K562 (cell line): ENCODE measurements around the gene ZNF276. TPM values are rescaled to one million over a fixed set of nuclear protein-coding genes. Genes with fewer than 3 reads are reported as not detected.

Experiments used
- CEBPG ChIP-seq, 3 experiments: fragments of 200-800 bp in 1 of 3; sonication (Bioruptor generic) in 1 of 3; sonication (generic) in 1 of 3; formaldehyde crosslinking in 1 of 3; IDR thresholded peaks in 2 of 3; conservative IDR thresholded peaks in 1 of 3; 2 replicates each; pipeline versions ENCODE4 v1.6.1 to v1.8.0; 2016 to 2022; ENCODE audit warnings: missing compliant biosample characterization in 2 of 3, missing genetic modification characterization in 2 of 3, mild to moderate bottlenecking in 1 of 3, missing genetic modification reagents in 1 of 3
- CREM ChIP-seq: IDR thresholded peaks from 2 replicates; pipeline ENCODE4 v1.6.1; 2014; ENCODE audit warnings: antibody characterized with exemption, low read depth
- CXXC5 ChIP-seq: fragments of 250-450 bp; sonication (Bioruptor Pico); IDR thresholded peaks from 2 replicates; pipeline ENCODE4 v1.8.0; 2022; ENCODE audit warnings: inconsistent platforms, mild to moderate bottlenecking, moderate library complexity
- DACH1 ChIP-seq: fragments of 450-650 bp; IDR thresholded peaks from 2 replicates; pipeline ENCODE4 v1.6.1; 2018; ENCODE audit not compliant: partially characterized antibody
- FOS ChIP-seq: IDR thresholded peaks from 3 replicates; pipeline ENCODE4 v1.6.1; 2011; ENCODE audit not compliant: insufficient read length; ENCODE audit errors: extremely low read depth
- HDAC2 ChIP-seq: fragments of 450-650 bp; IDR thresholded peaks from 2 replicates; pipeline ENCODE4 v1.6.1; 2016; ENCODE audit warnings: mild to moderate bottlenecking
- L3MBTL2 ChIP-seq: fragments of 450-650 bp; IDR thresholded peaks from 2 replicates; pipeline ENCODE4 v1.6.1; 2016; ENCODE audit warnings: mild to moderate bottlenecking, moderate library complexity
- NELFE ChIP-seq: IDR thresholded peaks from 2 replicates; pipeline ENCODE4 v1.6.1; 2011; ENCODE audit warnings: mild to moderate bottlenecking; ENCODE audit not compliant: insufficient read depth, insufficient read length
- NEUROD1 ChIP-seq: fragments of 150-350 bp; IDR thresholded peaks from 2 replicates; pipeline ENCODE4 v1.6.1; 2014; ENCODE audit warnings: borderline replicate concordance, low read length, low read depth; ENCODE audit not compliant: partially characterized antibody
- NKRF ChIP-seq: fragments of 450-650 bp; IDR thresholded peaks from 2 replicates; pipeline ENCODE4 v1.6.1; 2016; ENCODE audit warnings: borderline replicate concordance
- PML ChIP-seq: IDR thresholded peaks from 2 replicates; pipeline ENCODE4 v1.6.1; 2012; ENCODE audit warnings: low read length, inconsistent platforms
- SRF ChIP-seq, 2 experiments: fragments of 250-450, 450-650 bp in 1 of 2; sonication (Bioruptor Pico) in 1 of 2; sonication (generic) in 1 of 2; formaldehyde crosslinking; IDR thresholded peaks; 2 replicates each; pipeline versions ENCODE4 v1.5.0 to v1.5.1; 2020 to 2022; ENCODE audit warnings: mild to moderate bottlenecking in 1 of 2, missing genetic modification reagents in 1 of 2
- TAF9B ChIP-seq: fragments of 450-650 bp; IDR thresholded peaks from 2 replicates; pipeline ENCODE4 v1.6.1; 2018; ENCODE audit warnings: mild to moderate bottlenecking; ENCODE audit not compliant: partially characterized antibody
- VEZF1 ChIP-seq: fragments of 200-800 bp; sonication (Bioruptor generic); IDR thresholded peaks from 2 replicates; pipeline ENCODE4 v1.6.1; 2017; ENCODE audit warnings: missing genetic modification characterization, missing compliant biosample characterization
- ZEB2 ChIP-seq: fragments of 450-650 bp; IDR thresholded peaks from 2 replicates; pipeline ENCODE4 v1.6.1; 2016
- ZMIZ1 ChIP-seq, 2 experiments: fragments of 150-350 bp in 1 of 2; IDR thresholded peaks; 2 replicates each; pipeline ENCODE4 v1.6.1; 2012 to 2016; ENCODE audit warnings: low read depth in 2 of 2, low read length in 2 of 2, mild to moderate bottlenecking in 1 of 2, moderate library complexity in 1 of 2
- ZNF274 ChIP-seq: IDR thresholded peaks from 2 replicates; pipeline ENCODE4 v1.6.1; 2011; ENCODE audit warnings: low read depth, mild to moderate bottlenecking, low read length, moderate library complexity, borderline replicate concordance
- polyA plus RNA-seq, 8 experiments: library from polyadenylated mRNA; depleted of rRNA in 4 of 8; stranded (reverse) in 5 of 8; unstranded in 3 of 8; fragments of >200 nt; fragmentation: Nextera tagmentation in 2 of 8; fragmentation: Illumina TruSeq in 1 of 8; extraction: Ambion mirVana in 2 of 8; extraction: Trizol in 1 of 8; gene quantifications; 2 replicates each; pipeline versions ENCODE4 v1.2.1 to v1.2.3, GENCODE V29; 2011 to 2014; ENCODE audit warnings: inconsistent platforms in 1 of 8, missing spikeins in 1 of 8
- total RNA-seq, 7 experiments: library from RNA; depleted of rRNA in 6 of 7; stranded (reverse); fragments of >200 nt in 6 of 7; fragmentation: Illumina TruSeq in 2 of 7; extraction: Trizol in 2 of 7; gene quantifications; 2 replicates each; pipeline versions ENCODE4 v1.2.1 to v1.2.3, GENCODE V29; 2011 to 2021; ENCODE audit warnings: low replicate concordance in 1 of 7
- TF ChIP-seq, protein P1 (sequence below): sonication (generic); formaldehyde crosslinking; IDR thresholded peaks from 2 replicates; pipeline ENCODE4 v1.8.1; 2022; ENCODE audit warnings: missing genetic modification reagents

Gene ZNF276
- total and polyA plus RNA-seq, 9 of the 15 experiments (the other 6 are each of a cell fraction or from before 2014, with no cell fraction given), result 0.49 to 43.9 (median 15.8) TPM

DNA sequence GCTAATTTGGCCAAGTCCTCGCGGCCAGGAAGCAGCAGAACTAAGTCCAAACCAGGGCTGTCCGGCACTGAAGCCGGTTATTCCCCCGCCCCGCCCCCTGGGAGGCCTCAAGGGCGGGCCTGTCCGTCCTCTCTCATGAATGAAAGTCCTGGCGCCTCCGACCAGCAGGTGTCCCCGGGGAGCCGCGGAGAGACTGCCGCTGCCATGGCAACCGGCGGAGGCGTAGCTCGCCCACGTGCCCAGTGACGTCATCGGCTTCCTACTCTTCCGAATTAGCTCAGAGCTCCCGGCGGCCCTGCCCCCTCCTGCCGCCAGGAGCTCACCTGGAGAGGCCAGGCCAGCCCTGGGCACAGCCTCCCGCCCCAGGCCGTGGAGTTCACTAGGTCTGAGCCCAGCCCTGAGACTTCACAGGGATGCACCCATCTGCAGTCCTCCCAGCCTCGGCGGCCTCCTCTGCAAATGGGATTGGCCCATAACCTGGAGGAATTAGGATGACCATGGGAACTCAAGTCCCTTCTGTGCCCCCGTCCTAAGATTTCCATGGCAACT is 21.2 kb upstream of the ZNF276 start (continued):
- no peak for TF ChIP-seq ZNF274
- no peak for TF ChIP-seq NELFE
- TF ChIP-seq, protein P1, sequence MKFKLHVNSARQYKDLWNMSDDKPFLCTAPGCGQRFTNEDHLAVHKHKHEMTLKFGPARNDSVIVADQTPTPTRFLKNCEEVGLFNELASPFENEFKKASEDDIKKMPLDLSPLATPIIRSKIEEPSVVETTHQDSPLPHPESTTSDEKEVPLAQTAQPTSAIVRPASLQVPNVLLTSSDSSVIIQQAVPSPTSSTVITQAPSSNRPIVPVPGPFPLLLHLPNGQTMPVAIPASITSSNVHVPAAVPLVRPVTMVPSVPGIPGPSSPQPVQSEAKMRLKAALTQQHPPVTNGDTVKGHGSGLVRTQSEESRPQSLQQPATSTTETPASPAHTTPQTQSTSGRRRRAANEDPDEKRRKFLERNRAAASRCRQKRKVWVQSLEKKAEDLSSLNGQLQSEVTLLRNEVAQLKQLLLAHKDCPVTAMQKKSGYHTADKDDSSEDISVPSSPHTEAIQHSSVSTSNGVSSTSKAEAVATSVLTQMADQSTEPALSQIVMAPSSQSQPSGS (CRISPR knock-in tag), result peak; percentile 93; the same call in 1 of the 2 replicates
- peak; percentile 81 for TF ChIP-seq VEZF1 (CRISPR knock-in tag)
- TF ChIP-seq CXXC5, result peak; percentile 75
- 0 out of 2 replicates have a peak, but pooled peaks have one; percentile 37 for TF ChIP-seq CEBPG (CRISPR knock-in tag; IDR thresholded peaks at IDR 0.05)
- no peak; a peak in 1 of 4 replicates for TF ChIP-seq CEBPG (tag; conservative IDR thresholded peaks at IDR 0.05 in 1 of 2, IDR thresholded peaks at IDR 0.05 in 1 of 2)
- TF ChIP-seq FOS, result peak; percentile 21
- peak; percentile 98 for TF ChIP-seq CREM
- no peak for TF ChIP-seq DACH1
- peak in 1 of 2 experiments; percentile 60; a peak in 1 of 4 replicates for TF ChIP-seq ZMIZ1 (IDR thresholded peaks at IDR 0.05; ENCODE audit: low read depth in 2 of 2, low read length in 2 of 2)
- TF ChIP-seq HDAC2, result peak; percentile 61; the same call in 1 of the 2 replicates
- peak; percentile 74; the same call in 1 of the 2 replicates for TF ChIP-seq NKRF
- peak; percentile 80 for TF ChIP-seq ZEB2
- peak; percentile 70 for TF ChIP-seq NEUROD1
- no peak for TF ChIP-seq PML
- TF ChIP-seq TAF9B, result no peak
- peak; percentile 53 for TF ChIP-seq L3MBTL2
- TF ChIP-seq SRF (CRISPR knock-in tag; IDR thresholded peaks at IDR 0.05), result peak in 1 of 2 experiments; percentile 66; a peak in 2 of 4 replicates
